Heart left ventricle (tissue), 13 donors: ENCODE results near the gene MCU.

Experiments used
- CTCF ChIP-seq, 12 donors: fragments of 200-600 bp; sonication (generic) in 4 of 12; IDR thresholded peaks; one replicate each; pipeline versions ENCODE4 v1.5.0 to v1.8.0; 2018 to 2022; ENCODE audit warnings: antibody characterized with exemption in 12 of 12, mild to moderate bottlenecking in 5 of 12
- POLR2A ChIP-seq, 2 donors: fragments of 450-650 bp; IDR thresholded peaks; one replicate each; pipeline ENCODE4 v1.6.1; 2017; ENCODE audit warnings: antibody characterized with exemption in 2 of 2, mild to moderate bottlenecking in 2 of 2, moderate library complexity in 2 of 2
- donor health status: ischemic (EF 13 %, LVEDD 7.1; RV severe dilation, severe dysfunction).
- donor health status: DM: no; HTN: yes; CAD: no.
- donor health status: DM: no; HTN: no; CAD: no.
- donor health status: ischemic (EF 25% LVEDD 6.9; RV normal size, moderate dysfunction).
- donor health status: ischemic (EF 25% LVEDD 5.7; RV mildly dilated, moderate dysfunction).
- donor health status: ischemic (EF 35%, LVEDD 5.7; RV mildly dilated, moderate dysfunction).
- donor health status: nonischemic (EF 11% LVEDD 7.7; RV severe dilation, severe dysfunction).
- donor health status: DM: yes; HTN: yes; CAD: no.
- donor health status: PGD.
- donor health status: ischemic (EF 29% LVEDD 5.4; RV normal size, mild dysfunction).
- donor health status: nonischemic (EF 23%, LVEDD 6.1; RV moderate dilation, normal function).

- TF ChIP-seq POLR2A (IDR thresholded peaks at IDR 0.05), result no peak
- TF ChIP-seq CTCF (IDR thresholded peaks at IDR 0.05), result no peak
Observed at GRCh38 chr10:72719941-72720592, 28.1 kb downstream of the MCU start.
